ENCODE measurements around the gene REPS2.

GRCh38 chrX:17020851-17021821 is 74.7 kb downstream of the REPS2 start:
- TF ChIP-seq CTCF (IDR thresholded peaks at IDR 0.05) (no peak), TCF7L2 (IDR thresholded peaks at IDR 0.05; ENCODE audit: low read depth, low read length) (no peak)

All from Panc1 (cell line).